GM19193 (cell line): ENCODE measurements around the gene CHI3L2.

Source experiments
- POLR2A ChIP-seq: IDR thresholded peaks from 4 replicates; pipeline ENCODE4 v1.6.1; 2011; ENCODE audit not compliant: insufficient read depth, insufficient read length; ENCODE audit errors: extremely low read depth

The CHI3L2 gene

DNA sequence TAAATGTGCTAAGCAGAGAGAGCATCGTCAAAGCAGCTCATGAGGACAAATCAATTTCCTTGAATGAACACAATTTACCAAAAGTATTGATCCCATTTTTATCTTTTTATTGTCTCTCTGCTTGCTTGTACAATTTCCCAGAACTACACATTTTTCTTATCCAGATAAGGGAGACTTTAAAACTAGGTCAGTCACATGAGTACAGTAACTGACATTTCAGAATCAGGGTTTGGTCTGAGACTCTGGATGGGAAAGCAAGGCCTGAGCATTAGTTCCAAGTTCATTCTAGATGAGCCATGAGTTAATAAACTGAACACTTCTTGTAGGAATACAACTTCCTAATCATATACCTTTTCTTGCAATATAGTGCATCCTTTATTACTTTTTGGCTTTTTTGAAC, 15.6 kb upstream of the CHI3L2 start:
- no peak for TF ChIP-seq POLR2A

DNA sequence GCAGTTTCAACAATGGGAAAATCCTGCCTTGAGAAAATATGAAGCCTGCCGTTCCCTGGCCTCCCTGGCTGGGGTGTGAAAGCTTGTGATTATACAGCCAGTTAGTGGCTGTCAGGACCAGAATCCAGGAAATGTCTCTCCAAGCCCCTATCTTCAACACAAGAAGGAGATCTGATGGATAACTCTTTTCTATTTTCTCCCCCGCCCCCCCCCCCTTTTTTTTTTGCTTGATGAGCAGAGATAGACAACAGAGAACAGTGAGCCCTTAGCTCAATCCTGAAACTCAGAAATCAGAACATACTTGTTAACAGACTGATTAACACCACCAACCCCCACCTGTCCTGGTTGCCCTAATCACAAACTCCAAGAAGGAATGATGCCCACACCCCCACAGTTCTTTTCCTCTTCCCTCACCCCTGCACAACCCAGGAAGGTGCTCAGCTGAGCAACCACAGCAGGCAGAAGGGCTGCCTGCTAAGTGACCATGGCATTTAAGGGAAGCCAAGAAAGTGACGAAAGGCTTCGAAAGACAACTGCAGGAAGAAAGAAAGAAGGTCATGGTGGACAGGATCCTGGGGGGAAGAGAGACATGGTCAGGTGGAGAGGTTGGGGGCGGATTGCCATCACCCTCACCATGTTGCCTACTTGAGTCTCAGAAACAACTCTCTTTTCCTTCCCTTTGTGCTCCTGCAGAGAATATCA, 14.7 kb upstream of the CHI3L2 start:
- TF ChIP-seq POLR2A: no peak

DNA sequence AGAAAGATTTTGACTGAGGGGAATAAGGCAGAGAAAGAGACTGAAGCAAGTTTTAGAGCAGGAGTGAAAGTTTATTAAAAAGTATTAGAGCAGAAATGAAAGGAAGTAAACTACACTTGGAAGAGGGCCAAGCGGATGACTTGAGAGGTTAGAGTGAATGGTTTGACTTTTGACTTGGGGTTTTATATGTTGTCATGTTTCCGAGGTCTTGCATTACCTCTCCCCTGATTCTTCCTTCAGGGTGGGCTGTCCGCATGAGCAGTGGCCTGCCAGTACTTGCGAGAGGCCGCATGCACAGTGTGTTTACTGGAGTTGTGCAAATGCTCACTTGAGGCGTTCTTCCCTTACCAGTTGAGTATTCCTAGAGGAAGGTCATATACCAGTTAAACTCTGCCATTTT, 14.1 kb upstream of the CHI3L2 start:
- TF ChIP-seq POLR2A: peak; percentile 7

DNA sequence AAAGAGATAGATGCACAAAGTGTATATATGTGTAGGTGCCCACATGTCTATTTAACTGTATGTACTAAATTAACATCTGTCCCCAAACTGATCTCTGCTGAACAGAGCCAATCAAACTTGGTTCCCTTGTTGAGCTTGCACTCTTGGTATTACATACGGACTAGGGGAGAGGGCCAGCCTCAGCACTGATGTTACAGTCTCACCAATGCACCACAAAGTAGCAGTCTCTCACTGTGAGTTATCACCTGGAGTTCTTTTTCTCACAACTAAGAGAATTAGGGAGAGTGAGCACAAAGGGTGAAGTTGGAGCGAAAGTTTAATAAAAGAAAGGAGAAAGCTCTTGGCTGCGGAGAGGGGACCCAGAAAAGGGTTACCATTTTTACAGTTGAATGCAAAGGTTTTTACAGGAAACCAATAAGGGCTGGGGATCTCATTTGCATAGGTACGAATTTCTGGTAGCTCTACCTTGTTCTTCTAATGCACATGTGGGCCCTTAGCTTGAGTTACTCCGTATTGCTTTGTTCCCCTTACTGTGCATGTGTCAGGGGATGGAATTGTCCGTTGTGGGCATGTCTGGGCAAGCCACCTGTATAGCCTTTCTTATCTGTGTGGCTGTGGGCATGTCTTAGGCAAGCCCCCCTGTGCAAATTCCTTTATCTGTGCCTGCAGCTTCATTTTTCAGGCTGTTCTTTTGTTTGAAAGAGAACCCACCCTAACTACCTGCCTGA, 13.3 kb upstream of the CHI3L2 start:
- peak; percentile 29 for TF ChIP-seq POLR2A

DNA sequence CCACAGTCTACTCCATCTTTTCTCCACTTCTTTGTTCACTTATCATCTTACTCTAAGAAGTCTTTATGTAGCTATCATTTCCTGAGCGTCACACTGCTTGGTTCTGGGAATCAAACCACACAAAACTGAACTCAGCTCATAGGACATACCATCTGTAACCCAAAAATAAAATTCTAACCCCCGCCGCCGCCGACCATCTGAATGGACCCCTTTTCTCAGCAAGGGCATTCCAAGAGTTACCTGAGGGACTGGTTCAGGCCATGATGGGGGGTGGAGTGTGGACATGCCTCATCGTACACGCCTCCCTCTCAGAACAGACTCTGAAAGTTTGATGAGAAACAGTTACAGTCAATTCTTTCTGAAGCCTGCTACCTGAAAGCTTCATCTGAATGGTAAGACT, 12.6 kb upstream of the CHI3L2 start:
- TF ChIP-seq POLR2A: peak; percentile 53

DNA sequence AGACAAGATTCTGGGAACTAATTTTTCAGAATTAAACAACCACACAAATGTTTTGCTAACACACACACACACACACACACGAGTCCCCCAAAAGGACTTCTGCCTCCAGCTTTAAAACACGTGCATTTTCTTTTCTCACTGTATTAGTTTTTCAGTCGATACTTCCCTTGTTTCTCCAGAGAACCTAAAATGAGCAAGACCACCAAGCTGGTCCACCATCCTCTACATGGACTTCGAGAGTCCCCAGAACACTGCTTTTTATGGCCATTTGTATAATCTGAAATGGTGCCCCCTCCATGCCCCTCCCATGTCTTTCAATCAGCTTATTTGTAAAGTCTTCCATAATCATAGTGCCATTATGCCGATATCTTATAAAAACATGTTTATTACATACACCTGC, 10.8 kb upstream of the CHI3L2 start:
- no peak for TF ChIP-seq POLR2A

DNA sequence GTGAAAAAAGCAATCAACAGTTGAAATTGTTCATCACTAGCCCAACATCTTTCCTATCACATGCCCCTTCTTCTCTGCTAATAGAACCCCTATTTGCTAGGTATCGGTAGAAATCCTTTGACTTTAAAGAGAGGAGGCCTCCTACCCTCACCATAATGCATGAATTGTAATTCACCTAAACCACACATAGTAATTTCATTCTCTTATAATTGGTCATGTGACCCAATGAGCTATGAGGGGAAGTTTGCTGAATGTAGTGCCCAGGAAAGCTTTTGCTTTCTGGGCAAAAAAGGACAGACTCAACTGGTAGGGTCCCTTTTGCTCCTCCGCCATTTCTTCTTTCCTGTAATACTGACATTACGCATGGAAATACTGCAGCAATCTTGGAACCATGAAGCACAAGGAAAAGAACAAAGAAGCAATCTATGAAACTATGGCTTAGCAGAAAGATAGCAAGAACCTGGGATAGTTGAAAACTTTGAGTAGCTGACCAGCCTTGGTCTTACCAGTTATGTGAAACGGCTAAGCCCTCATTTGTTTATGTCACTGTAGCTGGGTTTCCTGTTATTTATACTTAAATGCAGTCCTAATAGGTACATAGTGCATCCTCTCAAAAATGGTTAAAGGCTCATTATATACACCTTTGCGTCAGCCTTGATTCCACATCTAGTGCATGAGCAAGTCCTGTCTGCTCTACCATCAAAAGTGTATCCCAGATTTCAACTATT, 10.2 kb upstream of the CHI3L2 start:
- no peak for TF ChIP-seq POLR2A

DNA sequence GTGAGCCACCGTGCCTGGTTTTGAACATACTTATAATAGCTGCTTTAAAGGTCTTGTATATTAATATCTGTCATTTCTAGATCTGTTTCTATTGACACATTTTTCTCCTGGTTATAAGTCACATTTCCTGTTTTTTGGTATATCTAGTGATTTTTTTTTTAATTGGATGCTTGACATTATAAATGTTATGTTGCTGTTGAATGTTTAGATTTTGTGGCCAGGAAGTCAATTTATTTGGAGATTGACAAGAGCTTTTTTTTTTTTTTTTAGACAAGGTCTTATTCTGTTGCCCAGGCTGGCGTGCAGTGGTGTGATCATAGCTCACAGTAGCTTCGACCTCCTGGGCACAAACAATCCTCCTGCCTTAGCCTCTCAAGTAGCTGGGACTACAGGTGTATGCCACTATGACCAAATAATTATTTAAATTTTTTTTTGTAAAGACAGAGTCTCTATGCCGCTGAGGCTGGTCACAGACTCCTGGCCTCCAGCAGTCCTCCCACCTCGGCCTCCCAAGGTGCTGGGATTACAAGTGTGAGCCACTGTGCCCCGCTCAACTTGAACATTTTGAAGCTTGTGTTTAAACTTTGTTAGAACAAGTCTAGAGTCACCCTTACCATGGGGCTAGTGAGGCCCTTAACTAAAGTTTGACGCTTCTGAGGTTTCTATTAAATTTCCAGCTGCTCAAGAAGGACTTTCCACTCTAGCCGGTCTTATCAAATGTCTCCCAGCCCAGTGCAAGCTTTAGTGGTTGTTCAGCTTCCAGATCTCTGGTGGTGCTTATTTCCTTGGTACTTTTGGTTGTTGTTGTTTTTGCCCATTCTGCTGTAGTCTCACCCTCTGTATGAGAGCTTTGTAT, 8.6 kb upstream of the CHI3L2 start:
- TF ChIP-seq POLR2A: peak; percentile 27

DNA sequence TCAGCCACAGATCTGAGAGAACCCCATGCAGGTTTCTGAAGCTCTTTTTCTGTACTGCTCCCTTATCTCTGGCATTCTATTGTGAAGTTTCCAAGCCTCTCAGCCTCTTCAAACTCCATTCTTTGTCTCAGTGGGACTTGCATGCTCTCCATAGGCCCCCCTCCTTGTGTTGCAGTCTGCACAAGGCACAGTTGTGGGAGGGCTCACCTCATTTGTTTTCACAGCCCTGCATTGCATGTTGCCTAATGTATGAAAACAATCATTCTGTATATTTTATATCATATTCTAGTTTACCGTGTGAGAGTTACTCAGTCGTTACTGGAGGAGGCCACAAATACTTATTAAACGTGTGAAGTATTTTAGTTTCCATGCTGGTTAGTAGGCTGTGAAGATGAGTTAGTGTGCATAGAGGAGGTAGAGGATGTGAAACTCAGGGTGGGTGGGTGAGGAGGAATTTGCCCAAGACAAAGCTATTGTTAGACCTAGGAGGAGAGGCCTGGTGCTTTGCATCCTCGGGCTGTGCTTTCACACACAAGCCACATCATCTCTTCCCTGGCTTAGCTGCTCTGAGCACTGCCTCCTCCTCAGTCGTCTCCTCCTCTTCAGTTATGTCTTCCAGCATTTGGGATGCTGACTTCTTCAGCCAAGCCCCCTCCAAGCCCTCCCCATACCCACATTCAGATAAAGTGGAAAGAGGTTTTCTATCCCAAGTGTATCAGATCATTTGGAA, 7.8 kb upstream of the CHI3L2 start:
- peak; percentile 59 for TF ChIP-seq POLR2A

DNA sequence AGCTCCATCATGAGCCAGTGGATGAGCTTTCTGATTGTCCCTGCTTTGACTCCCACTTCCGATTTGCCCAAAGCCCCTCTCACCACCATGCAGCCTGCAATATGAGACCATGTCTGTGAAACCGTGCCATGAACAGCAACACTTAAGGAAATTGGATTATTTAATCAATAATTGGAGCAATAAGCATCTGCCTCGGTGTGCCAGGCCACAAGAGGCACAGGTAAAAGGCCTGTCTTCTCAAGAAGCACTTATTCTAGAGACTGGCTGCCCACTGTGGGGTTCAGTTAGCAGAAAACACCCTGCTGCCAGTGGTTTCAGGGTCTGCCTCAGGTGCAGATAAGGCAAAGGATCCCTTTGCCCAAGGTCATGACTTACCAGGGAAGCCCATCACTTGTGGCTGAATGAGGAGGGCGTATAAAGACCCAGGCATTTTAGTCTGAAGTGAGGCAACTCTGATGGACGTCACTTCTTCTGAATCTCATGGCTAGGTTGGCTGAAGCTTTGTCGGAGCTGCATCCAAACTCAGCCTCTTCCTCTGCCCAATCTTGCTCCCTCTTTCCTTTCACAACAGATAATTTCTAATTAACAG, 7.1 kb upstream of the CHI3L2 start:
- no peak for TF ChIP-seq POLR2A

DNA sequence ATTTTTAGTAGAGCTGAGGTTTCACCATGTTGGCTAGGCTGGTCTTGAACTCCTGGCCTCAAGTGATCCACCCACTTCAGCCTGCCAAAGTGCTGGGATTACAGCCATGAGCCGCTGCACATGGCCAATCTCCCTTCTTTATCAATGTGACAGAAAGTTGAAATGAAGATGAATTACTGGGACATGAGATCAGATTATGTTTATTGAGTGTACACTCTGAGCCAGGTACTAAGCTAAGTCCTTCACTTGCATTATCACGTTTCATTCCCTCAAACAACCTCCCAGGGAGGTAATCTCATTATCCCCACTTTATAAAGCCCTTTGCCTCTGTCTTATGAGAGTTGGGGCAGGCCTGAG, 6.3 kb upstream of the CHI3L2 start:
- TF ChIP-seq POLR2A: no peak

DNA sequence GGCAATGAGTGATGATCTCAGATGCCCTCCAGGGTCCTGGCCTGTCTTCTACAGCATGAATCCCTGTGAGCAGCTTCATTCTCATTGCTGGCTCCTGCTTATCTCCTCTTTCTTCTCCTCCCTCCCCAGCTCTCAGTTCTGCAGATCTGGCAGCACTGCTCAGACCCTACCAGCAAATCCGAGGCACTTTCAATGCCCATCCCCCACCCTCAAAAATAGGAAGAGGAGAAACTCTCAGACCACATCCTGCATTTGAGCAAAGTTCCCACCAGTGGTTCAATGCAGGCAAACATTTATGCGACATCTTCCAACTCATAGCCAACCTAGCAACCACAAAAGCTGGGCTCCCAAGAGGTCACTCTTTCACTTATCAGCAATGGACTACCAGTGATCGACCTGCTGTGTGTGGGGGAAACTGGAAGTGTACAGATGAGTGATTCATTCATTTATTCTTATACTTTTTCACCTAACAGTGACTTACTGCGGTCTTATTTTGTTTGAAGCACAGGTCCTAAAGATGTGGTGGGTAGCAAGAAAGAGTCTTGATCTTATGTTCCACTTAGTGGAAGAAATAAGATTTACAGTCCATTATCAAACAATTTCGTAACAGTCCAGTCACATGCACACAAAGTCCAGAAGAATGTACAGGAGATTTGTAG, 5.8 kb upstream of the CHI3L2 start:
- peak; percentile 46 for TF ChIP-seq POLR2A

DNA sequence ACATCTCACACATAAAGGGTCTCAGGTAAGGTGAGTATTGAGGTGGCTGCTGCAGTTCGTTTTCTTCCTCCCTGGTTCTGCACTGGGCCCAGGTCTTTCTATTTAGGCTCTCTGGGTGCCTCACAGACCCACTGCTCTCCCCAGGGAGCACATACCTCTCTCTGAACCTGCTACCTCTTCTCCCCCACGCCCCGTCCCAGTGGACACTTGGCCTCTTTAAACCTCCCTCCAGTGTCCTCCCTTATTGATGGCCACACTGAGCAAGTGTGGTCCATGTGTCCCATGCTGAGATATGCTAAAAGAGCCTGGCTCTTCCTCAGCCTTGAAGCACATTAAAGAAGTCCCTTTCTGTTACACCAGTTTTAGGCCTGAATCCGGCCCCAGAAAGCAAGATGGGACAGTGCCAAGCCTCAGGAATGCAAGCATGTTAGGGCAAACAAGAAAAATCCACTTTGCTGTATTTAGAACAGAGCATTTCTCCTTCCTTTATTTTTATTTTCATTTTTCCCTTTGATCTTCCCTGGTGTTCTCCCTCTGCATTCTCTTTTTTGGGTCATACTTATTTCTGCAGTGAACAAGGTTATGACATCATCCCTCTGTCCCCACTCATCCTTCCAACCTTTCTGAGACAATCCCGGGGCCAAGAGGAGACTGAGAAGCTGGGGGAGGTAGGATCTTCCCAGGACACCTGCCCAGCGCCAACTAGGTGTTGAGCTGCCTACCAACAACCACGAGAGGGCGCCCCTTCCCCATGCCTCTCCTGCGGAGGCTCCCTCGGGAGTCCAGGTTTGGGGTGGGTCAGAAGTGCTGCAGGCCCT, 5.0 kb upstream of the CHI3L2 start:
- TF ChIP-seq POLR2A: no peak
